ENCODE measurements around the gene PTHLH. TPM values are rescaled to one million over a fixed set of nuclear protein-coding genes. Genes with fewer than 3 reads are reported as not detected.

PTHLH gene
- total RNA-seq, 4 donors from 2014 or later, result 1.6 to 3.0 (median 2.1) TPM; not detected in 1

DNA sequence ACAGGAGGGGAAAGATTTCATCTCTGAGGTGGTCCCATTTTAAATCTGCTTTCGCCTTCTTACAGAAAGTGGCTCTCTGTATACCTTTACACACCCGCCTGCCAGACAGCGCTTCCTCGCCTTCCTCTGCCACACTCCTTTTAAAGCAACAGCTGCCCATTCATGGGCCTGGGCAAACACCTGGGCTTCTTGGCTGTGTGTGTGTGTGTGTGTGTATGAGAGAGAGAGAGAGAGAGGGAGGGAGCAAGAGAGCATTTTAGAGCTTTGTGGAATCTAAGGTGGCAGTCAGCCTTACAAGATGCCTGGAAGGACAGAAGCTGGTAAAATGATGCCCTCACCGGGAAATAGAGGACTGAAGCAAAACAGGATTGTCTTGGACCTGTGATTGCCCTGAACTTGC lies 20.0 kb downstream of the PTHLH start:
- no peaks in the 10 kb centered on the region for H3K9me3 ChIP-seq
- intact Hi-C loops (cut with DNase I), result no loop called here
- TF ChIP-seq, protein P1, sequence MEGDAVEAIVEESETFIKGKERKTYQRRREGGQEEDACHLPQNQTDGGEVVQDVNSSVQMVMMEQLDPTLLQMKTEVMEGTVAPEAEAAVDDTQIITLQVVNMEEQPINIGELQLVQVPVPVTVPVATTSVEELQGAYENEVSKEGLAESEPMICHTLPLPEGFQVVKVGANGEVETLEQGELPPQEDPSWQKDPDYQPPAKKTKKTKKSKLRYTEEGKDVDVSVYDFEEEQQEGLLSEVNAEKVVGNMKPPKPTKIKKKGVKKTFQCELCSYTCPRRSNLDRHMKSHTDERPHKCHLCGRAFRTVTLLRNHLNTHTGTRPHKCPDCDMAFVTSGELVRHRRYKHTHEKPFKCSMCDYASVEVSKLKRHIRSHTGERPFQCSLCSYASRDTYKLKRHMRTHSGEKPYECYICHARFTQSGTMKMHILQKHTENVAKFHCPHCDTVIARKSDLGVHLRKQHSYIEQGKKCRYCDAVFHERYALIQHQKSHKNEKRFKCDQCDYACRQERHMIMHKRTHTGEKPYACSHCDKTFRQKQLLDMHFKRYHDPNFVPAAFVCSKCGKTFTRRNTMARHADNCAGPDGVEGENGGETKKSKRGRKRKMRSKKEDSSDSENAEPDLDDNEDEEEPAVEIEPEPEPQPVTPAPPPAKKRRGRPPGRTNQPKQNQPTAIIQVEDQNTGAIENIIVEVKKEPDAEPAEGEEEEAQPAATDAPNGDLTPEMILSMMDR (IDR thresholded peaks at IDR 0.05), result no peak
- no peak for TF ChIP-seq POLR2A (IDR thresholded peaks at IDR 0.05)
- H3K4me3 ChIP-seq (replicated peaks in 1 of 3), result no peak overlapping the region
- no peaks in the 10 kb centered on the region for H3K27me3 ChIP-seq
- 52 to 60% methylated on average over 5 of the region's 5 CpGs for WGBS, 2 donors
- H3K36me3 ChIP-seq, result no peaks in the 10 kb centered on the region
- H3K4me1 ChIP-seq, result no peaks in the 10 kb centered on the region
- H3K27ac ChIP-seq, result no peak overlapping the region
- peak in 1 of 2 donors; percentile 2 for DNase-seq

DNA sequence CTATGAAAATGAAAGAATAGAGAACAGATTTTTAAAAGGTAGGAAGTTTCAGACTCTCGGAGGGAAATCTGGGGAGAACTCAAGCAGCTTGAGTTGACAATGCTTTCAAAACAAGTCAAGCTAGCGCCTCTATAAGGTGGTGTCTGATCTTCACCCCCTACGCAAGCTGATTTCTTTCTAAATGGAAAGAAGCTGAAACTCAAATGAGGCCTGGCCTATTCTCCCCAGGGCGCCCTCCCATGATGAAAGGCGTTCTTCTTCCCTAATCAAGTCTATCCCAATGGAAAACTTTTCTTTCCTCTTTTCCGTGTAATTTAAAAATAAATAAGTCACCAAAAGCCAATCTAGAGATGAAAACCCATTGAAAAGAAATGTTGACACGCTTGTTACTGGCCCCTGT lies 20.6 kb downstream of the PTHLH start:
- WGBS, 2 donors, result 72 to 84% methylated on average over 7 of the region's 7 CpGs
- intact Hi-C loops (cut with DNase I), result no loop called here
- no peak for TF ChIP-seq POLR2A (IDR thresholded peaks at IDR 0.05)
- TF ChIP-seq, protein P1 (IDR thresholded peaks at IDR 0.05), result no peak
- no peaks in the 10 kb centered on the region for H3K27me3 ChIP-seq
- H3K4me3 ChIP-seq (replicated peaks in 1 of 3), result no peak overlapping the region
- no peaks in the 10 kb centered on the region for H3K36me3 ChIP-seq
- no peak overlapping the region for H3K27ac ChIP-seq
- DNase-seq, result no peak
- H3K9me3 ChIP-seq, result no peaks in the 10 kb centered on the region
- no peaks in the 10 kb centered on the region for H3K4me1 ChIP-seq

DNA sequence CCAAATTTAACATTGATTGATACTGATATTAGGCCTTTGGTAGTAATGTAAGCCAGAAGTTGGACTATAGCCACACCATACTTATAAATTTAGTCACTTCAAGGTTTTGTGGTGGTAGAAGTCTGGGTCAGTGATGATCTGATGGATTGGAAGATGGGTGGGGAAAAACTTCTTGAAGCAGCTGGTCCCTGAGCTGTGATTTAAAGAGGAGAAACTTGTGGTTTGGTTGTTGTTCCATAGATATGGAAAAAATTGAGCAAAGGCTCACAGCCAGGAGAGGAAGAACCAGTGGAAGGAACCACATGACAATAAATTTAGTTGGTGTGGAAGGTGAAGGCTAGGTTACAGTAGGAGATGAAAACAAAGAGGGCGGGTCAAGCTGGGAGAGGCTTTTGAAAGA lies 26.1 kb downstream of the PTHLH start:
- no peak overlapping the region for H3K4me3 ChIP-seq (replicated peaks in 1 of 3)
- no peaks in the 10 kb centered on the region for H3K27me3 ChIP-seq
- no peak overlapping the region for H3K27ac ChIP-seq
- H3K9me3 ChIP-seq, result no peaks in the 10 kb centered on the region
- DNase-seq, result no peak
- no peaks in the 10 kb centered on the region for H3K4me1 ChIP-seq
- intact Hi-C loops (cut with DNase I), result no loop called here
- WGBS, 2 donors, result 90 to 92% methylated on average over 1 of the region's 1 CpG
- TF ChIP-seq, protein P1 (IDR thresholded peaks at IDR 0.05), result no peak
- no peak for TF ChIP-seq POLR2A (IDR thresholded peaks at IDR 0.05)
- H3K36me3 ChIP-seq, result no peaks in the 10 kb centered on the region

DNA sequence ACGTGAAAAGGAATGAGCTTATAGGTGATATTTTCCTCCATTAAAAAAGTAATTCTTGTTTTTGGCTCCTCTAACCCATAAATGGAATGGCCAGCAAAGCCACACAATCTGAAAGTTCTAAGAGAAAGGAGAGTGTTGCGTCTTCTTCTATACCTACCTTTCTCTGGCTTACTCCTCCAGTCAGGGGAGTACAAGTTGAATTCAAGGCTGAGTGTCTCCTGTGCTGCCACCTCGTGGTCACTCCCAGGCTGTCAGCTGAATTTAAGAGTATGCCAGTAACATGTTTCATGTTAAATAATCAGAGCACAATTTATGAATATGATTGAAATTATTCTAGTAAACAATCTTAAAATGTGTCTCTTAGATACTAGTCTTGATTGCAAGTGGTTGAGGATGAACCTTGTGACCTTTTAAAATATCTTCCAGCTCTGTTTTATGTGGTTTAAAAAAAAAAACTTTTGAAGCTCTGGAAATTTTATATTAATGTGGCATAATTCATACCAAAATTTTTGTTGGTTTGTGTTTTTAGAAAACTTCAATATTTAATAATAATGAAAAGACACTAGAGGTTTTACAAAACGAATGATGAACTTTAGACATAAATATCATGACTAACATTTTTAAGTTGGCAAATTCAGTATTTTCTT lies 31.7 kb downstream of the PTHLH start:
- WGBS, 2 donors, result 27 to 36% methylated on average over 4 of the region's 4 CpGs
- H3K36me3 ChIP-seq, result no peaks in the 10 kb centered on the region
- H3K27me3 ChIP-seq, result no peaks in the 10 kb centered on the region
- intact Hi-C loops (cut with DNase I), result no loop called here
- no peak overlapping the region for H3K27ac ChIP-seq
- no peak for TF ChIP-seq POLR2A (IDR thresholded peaks at IDR 0.05)
- TF ChIP-seq, protein P1 (IDR thresholded peaks at IDR 0.05), result peak; percentile 38 to 83 (median 66)
- H3K4me1 ChIP-seq, result no peaks in the 10 kb centered on the region
- peak; percentile 64 to 72 for DNase-seq
- no peak overlapping the region for H3K4me3 ChIP-seq (replicated peaks in 1 of 3)
- H3K9me3 ChIP-seq, result no peaks in the 10 kb centered on the region

DNA sequence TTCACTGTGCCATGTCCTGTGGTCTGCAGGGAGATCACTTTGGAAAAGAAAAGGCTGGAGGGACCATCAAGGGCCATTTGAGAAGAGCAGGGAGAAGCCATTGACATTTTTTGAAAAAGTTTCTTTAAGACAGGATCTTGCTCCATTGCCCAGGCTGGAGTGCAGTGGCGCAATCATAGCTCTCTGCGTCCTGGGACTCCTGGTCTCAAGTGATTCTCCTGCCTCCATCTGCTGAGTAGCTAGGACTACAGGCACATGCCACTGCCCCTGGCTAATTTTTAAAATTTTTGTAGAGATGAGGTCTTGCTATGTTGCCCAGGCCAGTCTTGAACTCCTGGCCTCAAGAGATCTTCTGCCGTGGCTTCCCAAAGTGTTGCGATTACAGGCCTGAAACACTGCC lies 32.3 kb downstream of the PTHLH start:
- intact Hi-C loops (cut with DNase I), result no loop called here
- no peak for DNase-seq
- Histone ChIP-seq H3K4me3 (replicated peaks in 1 of 3) (no peak overlapping the region), H3K4me1 (no peaks in the 10 kb centered on the region), H3K36me3 (no peaks in the 10 kb centered on the region), H3K9me3 (no peaks in the 10 kb centered on the region), H3K27ac (no peak overlapping the region), H3K27me3 (no peaks in the 10 kb centered on the region)
- TF ChIP-seq POLR2A (IDR thresholded peaks at IDR 0.05), result no peak
- TF ChIP-seq, protein P1 (IDR thresholded peaks at IDR 0.05), result no peak
- WGBS, 2 donors, result 72 to 88% methylated on average over 4 of the region's 4 CpGs

All from thyroid gland (tissue), 4 donors.